Activated gamma-delta T cell treated with anti-CD3 and anti-CD28 coated beads, Interleukin-2, amount 50 U/mL, for 16 hours (primary cell): ENCODE measurements around the gene GABBR2.
"Not testable (repeated sequence)": the region's sequence is repeated elsewhere in the genome, so short reads cannot be mapped to it uniquely, and the experiment has no call there.

Experiments used
- DNase-seq: peaks from one replicate; pipeline ENCODE4 v3.0.0-alpha.2; 2020; ENCODE audit warnings: low read depth

Gene GABBR2

DNA sequence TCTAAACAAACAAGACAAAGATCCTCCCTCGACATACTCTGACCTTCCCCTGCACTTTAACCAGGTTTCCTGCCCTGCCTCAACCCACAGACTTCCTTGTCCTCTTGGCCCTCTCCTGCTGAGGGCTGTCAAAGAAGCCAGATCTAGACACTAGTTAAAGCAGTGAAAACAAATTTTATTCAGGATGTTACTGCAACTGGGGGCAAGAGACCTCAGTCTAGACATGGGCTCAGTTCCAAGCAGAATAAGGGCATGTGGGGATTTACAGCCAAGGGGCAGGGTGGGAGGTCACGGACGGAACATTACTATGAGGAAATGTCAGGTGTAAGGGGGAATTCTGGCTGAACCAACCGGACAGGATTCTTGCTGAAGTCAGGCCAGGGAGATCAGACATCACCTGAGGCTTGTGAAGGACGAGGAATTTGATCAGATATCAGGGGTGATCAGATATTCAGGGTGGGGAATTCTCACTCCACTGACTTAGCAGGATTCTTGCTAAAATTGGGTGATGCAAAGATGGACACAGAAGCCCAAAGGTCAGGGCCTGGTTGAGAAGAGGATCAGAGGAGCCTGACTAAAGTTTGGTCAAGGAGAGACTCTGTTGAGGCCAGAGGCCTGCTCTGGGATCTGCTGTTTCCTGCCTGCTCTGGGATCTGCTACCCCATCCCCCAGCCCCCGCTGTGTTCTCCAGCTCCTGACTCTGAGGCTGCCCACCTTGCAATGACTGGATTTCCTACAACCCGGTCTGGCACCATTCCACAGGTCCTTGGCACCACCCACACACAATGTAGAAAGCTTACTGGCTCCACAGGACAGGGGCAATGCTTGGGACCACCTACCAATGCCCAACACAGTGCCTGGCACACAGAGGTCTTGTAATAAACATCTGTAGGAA is 21.5 kb downstream of the GABBR2 start:
- DNase-seq, result no peak

DNA sequence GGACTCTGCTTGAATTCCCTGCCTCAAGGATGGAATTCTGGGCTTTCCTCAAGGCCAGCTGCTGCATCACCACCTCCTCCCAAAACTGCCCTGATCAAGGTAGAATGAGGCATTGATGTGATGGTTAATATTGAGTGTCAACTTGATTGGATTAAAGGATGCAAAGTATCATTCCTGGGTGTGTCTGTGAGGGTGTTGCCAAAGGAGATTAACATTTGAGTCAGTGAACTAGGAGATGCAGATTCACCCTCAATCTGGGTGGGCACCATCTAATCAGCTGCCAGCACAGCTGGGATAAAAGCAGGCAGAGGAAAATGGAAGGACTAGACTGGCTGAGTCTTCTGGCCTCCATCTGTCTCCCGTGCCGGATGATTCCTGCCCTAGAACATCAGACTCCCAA is 23.9 kb downstream of the GABBR2 start:
- DNase-seq, result not testable (repeated sequence)

DNA sequence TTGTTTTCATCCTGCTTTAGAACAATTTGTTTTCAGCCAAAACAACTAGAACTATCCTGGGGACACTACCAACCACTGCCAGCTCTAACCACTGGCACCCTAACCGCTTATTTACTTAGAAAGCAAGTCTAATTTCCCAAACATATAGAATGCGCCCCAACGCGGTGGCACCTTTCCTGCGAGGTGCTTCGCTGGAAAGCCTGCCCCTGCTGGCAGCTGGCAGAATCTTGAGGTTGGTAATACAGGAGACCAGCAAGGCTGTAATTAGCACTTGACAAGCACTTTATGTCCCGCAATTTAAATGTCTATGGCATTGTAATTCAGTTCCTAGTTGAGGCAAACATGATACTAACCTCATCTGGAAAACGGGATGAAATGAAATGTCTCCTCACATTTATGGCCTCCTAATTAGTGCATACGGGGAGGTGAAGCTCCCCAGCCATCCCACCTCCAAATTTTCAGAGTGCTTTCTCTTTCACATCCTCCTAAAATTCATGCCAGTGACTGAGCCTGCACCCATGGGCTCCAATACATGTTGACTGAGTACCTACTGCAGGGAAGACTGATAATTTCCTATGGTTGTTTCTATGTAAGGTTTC is 30.4 kb downstream of the GABBR2 start:
- no peak for DNase-seq

DNA sequence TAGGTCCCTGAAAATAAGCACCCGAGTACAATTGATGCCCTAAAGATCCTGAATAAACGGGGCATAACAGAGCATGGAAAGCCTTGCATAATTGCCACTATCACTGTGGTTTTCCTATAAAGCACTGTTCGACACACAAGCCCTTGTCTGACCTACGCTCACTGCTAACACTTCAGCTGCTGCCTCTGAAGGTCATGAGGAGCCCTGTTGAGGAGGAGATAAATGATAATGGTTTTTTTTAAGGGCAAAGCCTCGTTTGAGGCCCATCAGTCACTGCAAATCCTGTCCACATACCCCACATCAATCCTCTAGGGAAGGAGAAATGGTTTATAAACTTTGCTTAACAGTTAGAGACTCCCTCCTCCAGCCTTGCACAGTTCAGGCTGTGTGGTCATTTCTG is 35.1 kb downstream of the GABBR2 start:
- DNase-seq, result no peak

DNA sequence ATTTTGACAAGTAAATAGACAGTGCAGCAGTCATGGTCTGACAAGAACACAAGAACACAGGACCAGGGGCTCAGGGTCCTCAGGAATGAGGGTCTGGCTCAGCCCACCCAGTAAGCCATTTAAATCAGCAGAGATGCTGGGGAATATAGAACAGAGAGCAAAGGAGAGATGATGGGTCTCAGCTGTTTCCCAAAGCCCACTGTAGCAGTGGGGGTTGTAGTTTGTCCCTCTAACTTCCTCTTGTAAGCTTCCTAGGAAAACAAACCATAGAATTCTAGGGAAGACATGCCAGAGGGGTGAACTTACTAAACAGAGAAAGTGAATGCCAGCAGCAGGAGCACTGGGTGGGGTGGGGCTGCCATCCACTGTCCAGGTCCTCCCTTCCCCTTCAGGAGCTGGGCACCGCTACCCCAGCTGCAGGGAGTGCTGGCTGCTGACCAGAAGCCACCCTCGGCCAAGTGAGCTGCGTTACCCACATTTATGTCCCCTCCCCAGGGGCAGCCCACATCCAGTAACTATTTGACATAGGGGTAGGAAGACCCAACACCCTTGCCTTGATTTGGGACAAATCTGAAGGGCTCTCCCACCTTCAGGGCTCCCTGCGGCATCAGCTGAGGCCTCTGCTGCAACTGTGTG is 41.6 kb downstream of the GABBR2 start:
- DNase-seq, result no peak

DNA sequence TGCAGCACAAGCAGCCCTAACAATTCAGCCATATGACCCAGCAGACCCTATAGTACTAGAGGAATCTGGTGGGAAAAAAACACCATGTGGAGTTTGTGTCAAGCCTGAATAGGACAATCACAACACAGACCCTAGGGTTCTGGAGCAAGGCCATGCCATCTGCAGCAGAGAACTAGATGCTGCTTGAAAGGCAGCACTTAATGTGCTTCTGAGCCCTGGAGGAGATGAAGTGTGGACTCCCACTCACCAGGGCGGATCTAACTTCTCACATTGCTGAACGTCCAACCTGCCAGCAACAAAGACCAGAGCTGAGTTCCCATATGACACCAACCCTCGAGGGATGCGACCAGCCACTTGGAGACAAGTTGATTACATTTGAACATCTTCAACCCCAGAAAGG is 43.2 kb downstream of the GABBR2 start:
- no peak for DNase-seq

DNA sequence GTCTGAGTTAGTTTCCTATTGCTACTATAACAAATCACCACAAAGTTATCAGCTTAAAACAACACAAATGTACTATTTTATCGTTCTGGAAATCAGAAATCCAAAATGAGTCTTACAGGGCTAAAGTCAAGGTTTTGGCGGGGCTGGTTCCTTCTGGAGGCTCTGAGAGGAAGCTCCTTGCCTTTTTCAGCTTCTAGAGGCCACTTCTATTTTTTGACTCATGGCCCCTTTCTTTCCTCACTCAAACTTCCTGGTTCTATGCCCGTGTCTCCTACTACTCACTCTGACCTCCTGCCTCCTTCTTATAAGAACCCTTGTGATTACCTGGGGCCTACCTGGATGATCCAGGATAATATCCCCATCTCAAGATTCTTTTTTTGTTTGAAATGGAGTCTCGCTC is 48.2 kb downstream of the GABBR2 start:
- DNase-seq, result no peak

DNA sequence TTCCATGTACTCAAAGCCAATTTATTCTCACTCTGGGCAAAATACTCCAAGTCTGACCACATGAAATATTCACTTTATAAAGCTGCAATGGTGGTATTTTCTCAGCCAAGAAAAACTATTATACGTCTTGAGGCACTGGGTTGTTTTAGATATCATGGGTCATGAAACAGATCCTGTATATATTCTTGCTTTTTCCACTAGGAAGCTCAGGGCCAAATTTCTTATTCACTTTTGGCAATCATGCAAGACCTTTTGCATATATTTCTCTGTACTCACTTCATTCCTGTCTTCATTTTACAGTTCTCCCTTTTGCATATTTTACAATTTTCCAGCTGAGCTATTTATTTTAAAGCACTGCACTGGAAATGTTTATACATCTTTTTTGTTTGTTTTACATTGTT is 49.8 kb downstream of the GABBR2 start:
- no peak for DNase-seq

DNA sequence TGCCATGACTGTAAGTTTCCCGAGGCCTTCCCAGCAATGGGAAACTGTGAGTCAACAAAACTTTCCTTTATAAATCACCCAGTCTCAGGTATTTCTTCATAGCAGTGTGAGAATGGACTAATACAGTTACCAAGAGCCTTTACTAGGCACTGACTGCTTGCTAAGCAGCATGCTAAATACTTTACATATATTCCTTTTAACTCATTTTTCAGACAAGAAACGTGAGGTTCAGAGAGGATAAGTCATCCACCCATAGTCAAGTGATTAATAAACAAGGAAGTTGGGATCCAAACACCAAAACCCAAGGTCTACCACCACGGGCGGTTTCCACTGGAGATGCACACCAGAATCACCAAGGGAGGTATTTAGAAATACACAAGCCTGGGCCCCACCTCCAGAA is 50.8 kb downstream of the GABBR2 start:
- no peak for DNase-seq

DNA sequence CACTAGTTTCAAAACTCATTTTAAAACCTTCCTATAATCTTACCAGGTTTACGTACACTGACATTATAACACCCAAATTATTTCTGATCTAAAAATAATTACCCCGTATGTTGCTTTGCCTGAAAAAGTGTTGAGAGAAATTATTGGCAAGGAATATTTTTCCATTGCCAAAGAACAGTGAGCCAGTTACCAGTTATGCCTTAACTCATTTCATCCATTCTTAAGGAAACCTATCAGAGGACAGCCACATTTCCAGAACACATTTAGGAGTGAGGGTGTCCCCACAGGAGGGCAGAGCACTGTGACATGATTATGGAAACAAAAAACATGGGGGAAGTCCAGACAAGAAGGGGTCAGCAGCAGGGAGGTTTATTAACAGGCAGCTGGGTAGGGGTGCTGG is 52.2 kb downstream of the GABBR2 start:
- DNase-seq, result no peak

DNA sequence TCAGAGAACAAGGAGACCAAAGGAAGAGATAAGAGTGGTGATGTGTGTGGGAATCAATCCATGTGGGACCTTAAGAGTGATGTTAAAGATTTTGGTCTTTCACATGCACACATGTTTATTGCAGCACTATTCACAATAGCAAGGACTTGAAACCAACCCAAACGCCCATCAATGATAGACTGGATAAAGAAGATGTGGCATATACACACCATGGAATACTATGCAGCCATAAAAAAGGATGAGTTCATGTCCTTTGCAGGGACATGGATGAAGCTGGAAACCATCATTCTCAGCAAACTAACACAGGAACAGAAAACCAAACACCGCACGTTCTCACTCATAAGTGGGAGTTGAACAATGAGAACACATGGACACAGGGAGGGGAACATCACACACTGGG is 53.3 kb downstream of the GABBR2 start:
- not testable (repeated sequence) for DNase-seq

DNA sequence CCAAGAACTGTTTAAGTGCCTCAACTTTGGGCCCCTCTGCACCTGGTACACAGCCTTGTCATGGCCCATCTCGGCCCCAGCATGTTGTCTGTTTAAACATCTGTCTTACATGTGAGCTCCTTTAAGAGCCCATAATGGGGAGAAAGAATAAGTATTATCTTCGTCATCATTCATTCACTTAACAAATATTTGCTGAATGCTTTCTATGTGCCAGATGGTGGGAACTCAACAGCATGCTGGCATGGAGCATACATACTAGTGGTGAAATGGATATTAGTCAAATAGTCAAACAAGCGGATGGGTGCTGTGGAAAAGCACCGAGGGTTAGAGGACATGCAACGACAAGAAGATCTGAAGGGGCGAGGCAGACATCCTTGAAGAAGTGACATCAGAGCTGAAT is 54.5 kb downstream of the GABBR2 start:
- no peak for DNase-seq

DNA sequence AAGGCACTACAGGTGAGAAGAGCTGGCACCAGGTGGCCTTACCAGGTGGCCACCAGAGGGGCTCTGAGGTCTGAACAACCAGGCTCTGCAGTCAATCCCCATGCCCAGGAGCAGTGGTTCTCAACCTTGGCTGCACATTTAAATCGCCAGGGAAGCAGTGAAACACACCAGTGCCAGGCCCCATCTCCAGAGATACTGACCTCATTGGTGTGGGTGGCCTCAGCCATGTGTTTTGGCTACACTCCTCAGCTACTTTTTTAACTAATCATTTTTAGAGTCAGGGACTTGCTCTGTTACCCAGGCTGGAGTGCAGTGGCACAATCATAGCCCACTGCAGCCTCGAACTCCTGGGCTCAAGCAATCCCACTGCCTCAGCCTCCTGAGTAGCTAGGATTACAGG is 56.0 kb downstream of the GABBR2 start:
- no peak for DNase-seq

DNA sequence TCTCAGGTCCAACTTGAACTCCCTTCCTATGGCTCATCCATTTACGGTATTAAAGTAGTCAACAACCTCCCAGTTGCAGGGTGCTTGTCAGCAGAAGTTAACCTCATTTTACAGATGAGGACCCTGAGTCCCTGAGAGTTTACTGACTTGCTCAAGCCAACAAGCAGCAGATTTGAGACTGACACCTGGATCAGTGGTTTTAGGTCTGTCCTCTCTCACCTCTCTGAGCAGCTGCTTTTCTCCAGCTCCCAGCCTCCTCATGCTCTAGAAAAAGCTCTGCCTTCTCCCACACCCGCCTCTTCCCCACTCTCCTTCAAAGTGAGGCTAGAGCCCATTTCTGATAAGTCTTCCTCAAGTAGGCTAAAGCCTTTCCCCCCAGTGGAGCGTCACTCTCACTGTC is 56.4 kb downstream of the GABBR2 start:
- no peak for DNase-seq

DNA sequence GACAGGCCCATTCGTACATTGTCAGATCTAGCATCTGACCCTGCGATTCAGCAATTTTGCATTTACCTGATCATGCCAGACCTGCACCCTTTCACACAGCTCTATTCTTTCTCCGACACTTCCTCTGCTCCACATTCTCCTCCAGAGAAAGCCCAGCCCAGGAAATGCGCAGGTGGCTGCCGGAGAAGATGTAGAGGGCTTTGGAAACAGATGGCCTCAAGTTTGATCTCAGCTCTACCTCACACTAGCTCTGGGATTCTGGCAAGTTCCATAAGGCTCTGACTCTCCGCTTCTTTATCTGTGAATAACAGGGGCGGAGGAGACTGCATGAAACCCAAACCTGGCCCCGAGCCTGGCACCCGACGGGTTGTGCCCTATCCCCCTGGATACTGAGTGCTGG is 61.5 kb downstream of the GABBR2 start:
- DNase-seq, result no peak

DNA sequence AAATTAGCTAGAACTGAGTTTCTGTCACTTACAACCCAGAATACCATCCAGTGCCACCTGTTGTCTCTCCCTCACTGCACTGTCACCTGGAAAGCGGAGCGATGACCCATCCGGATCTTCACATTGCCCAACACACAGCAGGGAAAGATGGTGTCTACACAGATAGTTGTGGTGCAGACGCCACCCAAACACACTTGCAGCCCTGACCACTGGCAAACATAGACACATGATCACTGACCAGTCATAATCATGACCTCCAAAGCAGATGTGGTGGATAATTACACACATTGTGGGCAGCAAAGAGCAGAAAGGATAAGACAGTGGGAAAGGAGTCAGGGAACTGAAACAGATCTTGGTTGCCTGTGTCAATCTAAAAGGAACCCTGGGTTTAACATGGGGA is 64.7 kb downstream of the GABBR2 start:
- DNase-seq, result no peak

DNA sequence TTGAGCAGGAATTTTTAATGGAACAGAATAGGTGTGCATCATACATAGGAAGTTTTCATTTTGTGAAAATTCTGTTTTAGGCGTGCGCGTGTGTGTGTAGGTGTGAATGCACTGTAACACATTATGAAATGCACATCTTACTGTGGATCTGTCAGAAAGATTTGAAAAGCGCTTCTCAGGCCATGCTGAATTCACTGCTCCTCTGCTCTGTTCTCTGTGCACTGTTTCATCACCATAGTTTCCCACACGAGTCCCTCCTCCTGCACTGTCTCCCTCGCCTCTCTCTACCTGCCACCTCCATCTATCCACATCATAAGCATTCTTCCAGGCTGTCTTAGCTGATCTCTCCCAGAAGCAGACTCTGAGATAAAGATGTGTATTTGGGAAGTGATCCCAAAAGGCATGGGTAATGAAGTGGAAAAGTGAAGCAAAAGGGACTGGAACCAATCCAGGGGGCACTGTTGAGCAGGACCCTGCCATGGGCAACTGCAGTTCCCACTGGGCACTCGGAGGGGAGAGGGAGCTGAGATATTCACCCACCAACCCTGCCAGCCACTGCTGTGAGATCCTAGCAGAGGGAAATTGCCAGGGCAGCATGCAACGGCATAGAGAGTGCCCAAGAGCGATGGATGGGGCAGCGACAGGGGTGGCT is 65.9 kb downstream of the GABBR2 start:
- no peak for DNase-seq

DNA sequence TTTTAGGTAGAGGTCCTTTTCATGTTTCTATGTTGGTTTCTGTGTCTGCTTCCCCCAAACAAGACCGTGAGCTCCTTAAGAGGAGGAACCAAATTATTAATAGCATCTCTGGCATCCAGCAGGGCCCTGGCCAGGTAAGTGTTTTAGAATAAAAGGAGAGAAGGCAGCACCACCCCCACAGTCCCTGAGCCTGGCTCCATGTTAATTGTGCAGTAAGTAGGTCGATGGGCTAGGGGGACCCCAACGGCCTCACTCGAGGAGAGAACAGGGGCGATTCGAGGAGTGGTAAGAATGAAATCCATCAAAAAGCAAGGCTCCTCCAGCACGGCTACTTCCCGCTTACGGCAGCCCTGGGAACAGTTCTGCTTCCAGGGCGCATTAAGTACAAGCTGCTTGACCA is 67.0 kb downstream of the GABBR2 start:
- DNase-seq, result no peak

DNA sequence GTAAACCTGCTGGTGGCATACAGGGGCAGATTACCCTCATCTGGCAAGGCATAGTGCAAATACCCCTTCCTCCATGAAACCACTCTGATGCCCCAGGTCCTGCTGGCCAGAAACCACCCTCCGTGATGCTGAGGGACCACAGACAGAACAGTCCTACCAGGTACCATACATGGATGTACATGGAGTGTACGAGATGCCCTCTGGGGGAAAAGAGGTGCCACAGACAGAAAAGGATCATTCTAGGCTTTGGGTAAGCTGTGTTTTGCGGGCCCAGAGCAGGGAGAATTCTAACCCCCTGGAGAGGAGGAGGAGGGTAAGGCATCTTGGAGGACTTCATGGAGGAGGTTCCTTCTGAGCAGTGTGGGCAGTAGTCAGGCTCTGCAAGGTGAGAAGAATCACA is 68.3 kb downstream of the GABBR2 start:
- no peak for DNase-seq

DNA sequence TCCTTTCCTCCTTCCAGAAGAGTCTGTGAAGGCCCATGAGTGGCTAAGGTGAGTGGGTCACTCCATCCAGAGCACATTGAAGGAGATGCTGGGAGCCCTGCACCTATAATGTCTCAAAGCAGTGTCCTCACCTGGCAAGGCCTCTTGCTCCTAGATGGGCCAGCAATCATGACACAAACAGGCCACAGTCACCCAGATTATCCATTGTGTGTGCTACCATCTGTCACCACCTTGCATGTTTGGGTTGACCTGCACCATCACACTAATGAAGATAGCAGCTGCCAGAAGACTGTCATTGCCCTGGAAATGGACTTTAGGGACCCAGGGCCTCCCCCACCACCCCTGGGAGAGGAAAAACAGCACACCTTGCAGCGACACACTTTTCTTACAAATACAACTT is 69.6 kb downstream of the GABBR2 start:
- no peak for DNase-seq

DNA sequence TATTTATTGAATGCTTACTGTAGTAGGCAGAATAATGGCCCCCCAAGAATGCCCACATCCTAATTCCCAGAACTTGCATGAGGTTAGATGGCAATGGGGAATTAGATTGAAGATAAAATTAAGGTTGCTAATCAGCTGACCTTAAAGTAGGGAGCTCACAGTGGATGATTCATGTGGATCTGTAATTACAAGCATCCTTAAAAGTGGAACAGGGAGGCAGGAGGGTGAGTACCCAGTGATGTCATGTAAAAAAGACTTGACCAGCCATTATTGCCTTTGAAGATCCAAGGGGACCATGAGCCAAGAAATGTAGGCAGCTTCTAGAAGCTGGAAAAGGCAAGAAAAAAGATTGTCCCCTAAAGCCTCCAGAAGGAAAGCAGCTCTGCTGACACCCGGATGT is 71.4 kb downstream of the GABBR2 start:
- no peak for DNase-seq

DNA sequence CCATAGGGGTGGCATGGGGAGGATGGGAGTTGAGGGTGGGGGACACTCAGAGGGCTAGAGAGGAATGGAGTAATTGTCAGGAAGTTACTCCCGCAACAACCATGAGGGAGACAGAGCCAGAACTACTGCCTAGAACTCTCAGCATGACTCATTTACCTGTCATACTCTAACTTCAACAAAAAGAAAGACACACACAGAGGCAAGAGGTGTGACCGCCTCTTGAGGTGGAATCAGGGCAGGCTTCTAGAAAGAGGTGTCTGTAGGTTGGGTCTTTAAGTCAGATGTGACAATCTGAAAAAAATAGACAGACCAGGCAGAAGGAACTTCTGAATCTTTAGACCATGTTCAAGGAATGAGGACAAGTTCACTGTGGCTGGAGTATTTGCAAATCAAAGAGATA is 73.4 kb downstream of the GABBR2 start:
- DNase-seq, result no peak
